CD4-positive, alpha-beta memory T cell (primary cell): ENCODE data around the gene HSD17B8. TPM values are rescaled to one million over a fixed set of nuclear protein-coding genes. Genes with fewer than 3 reads are reported as not detected.
A peak's percentile ranks its signal among the peaks of the same experiment; 100 is the strongest.

Experiments
- CTCF ChIA-PET: fragments of 350-600 bp; sonication (Branson Sonifier 250); formaldehyde crosslinking; loops from one replicate; lab custom pipeline; 2021; ENCODE audit warnings: inconsistent platforms; ENCODE audit not compliant: partially characterized antibody; lab: Charles Lee
- POLR2A ChIA-PET: fragments of 350-600 bp; sonication (Branson Sonifier 250); formaldehyde crosslinking; loops from one replicate; lab custom pipeline; 2021; ENCODE audit not compliant: partially characterized antibody; lab: Charles Lee
- DNase-seq, 5 donors: peaks; one replicate each; pipeline versions ENCODE4 v3.0.0 to v3.0.0-alpha.2; 2020 to 2022; ENCODE audit warnings: mixed read lengths in 1 of 5
- H3K27ac ChIP-seq: one replicate; pipeline ENCODE4 v1.7.0; 2013; ENCODE audit warnings: low read depth, low read length
- H3K27me3 ChIP-seq: 2 replicates; pipeline ENCODE4 v1.7.0; 2013; ENCODE audit warnings: mild to moderate bottlenecking, low read length, moderate library complexity; ENCODE audit not compliant: insufficient read depth
- H3K36me3 ChIP-seq: 2 replicates; pipeline ENCODE4 v1.7.0; 2013; ENCODE audit warnings: mild to moderate bottlenecking, low read length, moderate library complexity; ENCODE audit not compliant: insufficient read depth
- H3K4me1 ChIP-seq: 2 replicates; pipeline ENCODE4 v1.7.0; 2013; ENCODE audit warnings: mild to moderate bottlenecking, low read length, moderate library complexity; ENCODE audit not compliant: insufficient read depth
- H3K4me3 ChIP-seq, 2 donors: one replicate each; pipeline ENCODE4 v1.7.0; 2013; ENCODE audit warnings: low read length in 2 of 2, mild to moderate bottlenecking in 1 of 2
- H3K9me3 ChIP-seq, 2 donors: one replicate each; pipeline ENCODE4 v1.7.0; 2013; ENCODE audit warnings: low read length in 2 of 2, control low read depth in 1 of 2; ENCODE audit not compliant: control insufficient read depth in 1 of 2
- H3K27ac Mint-ChIP-seq, 7 donors: one replicate each; pipeline ENCODE4 v1.8.0; 2020 to 2021; ENCODE audit warnings: mixed read lengths in 7 of 7, mild to moderate bottlenecking in 6 of 7, inconsistent platforms in 3 of 7, moderate library complexity in 3 of 7
- H3K27me3 Mint-ChIP-seq, 2 donors: one replicate each; pipeline ENCODE4 v1.8.0; 2020 to 2021; ENCODE audit warnings: mixed read lengths in 2 of 2
- H3K36me3 Mint-ChIP-seq, 2 donors: one replicate each; pipeline ENCODE4 v1.8.0; 2020 to 2021; ENCODE audit warnings: mixed read lengths in 2 of 2, inconsistent platforms in 1 of 2, mild to moderate bottlenecking in 1 of 2
- H3K4me1 Mint-ChIP-seq, 4 donors: one replicate each; pipeline ENCODE4 v1.8.0; 2020 to 2021; ENCODE audit warnings: mixed read lengths in 4 of 4, mild to moderate bottlenecking in 1 of 4
- H3K4me3 Mint-ChIP-seq, 8 donors: one replicate each; pipeline ENCODE4 v1.8.0; 2020 to 2021; ENCODE audit warnings: mixed read lengths in 8 of 8, mild to moderate bottlenecking in 7 of 8, moderate library complexity in 6 of 8, inconsistent platforms in 3 of 8
- H3K9me3 Mint-ChIP-seq, 8 donors: one replicate each; pipeline ENCODE4 v1.8.0; 2020 to 2021; ENCODE audit warnings: mixed read lengths in 8 of 8, mild to moderate bottlenecking in 5 of 8, inconsistent platforms in 3 of 8, moderate library complexity in 1 of 8
- intact Hi-C: fragments of 100-400 bp; cut with micrococcal nuclease; formaldehyde crosslinking; loops from one replicate; pipeline ENCODE4 v1.15.1; 2023
- polyA plus RNA-seq, 2 donors: library from polyadenylated mRNA; unstranded; fragments of 300-500 nt; fragmentation: Illumina TruSeq; gene quantifications; one replicate each; pipeline ENCODE4 v1.2.3, GENCODE V29; 2021
- total RNA-seq, 2 experiments: library from RNA; stranded (reverse); gene quantifications; one replicate each; pipeline ENCODE4 v1.2.3, GENCODE V29; 2021

The HSD17B8 gene
- total and polyA plus RNA-seq, 4 experiments from 2014 or later = 20.2 to 77.3 (median 39.9) TPM

DNA sequence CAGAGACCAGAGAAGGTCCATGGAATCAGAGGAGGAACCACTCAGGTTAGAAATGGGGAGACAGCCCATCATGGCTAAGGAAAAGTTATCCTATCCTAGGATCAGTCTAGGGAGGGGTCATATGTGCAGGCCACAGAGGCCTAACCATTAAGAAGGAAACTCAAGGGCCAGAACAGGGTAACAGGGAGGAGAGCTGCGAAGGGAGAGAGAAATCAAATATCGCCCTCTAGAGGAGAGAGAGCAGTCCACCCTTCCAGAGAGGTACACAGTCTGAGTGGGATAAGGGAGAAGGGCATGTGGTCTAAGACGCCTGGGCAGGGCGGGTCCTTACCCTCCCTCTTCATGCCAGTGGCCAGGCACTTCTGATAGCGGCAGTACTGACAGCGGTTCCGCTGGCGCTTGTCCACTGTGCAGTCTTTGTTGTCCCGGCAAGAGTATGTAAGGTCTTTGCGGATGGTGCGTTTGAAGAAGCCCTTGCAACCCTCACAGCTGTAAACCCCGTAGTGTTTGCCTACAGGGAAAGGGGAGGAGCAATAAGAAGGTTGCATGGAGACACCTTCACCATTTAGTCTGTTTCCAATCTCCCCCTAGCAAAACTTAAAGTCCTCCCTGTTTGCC, 6.9 kb upstream of the HSD17B8 start:
- H3K4me3 ChIP-seq = no peak overlapping the region
- ChIA-PET POLR2A (interaction anchor here (1.0 to 4.2 kb wide), 7 partner anchors 11 to 225 kb away, joined by 3 to 44 read pairs (median 6); partner anchors contain the start of genes RING1, RPS18 and VPS52), CTCF (interaction anchor here (0.6 to 4.6 kb wide), 16 partner anchors 11 to 221 kb away, joined by 3 to 55 read pairs (median 4); partner anchors contain the start of genes CUTA, PFDN6, RING1 and WDR46)
- Mint-ChIP-seq H3K27ac (peak overlapping the region; percentile 26 to 85 (median 76)), H3K9me3 (peaks cover 0 to 2% (median 0%) of the 10 kb centered on the region in 8 donors), H3K36me3 (peaks cover 49 to 66% of the 10 kb centered on the region in 2 donors), H3K27me3 (peaks cover 0 to 2% of the 10 kb centered on the region in 2 donors), H3K4me3 (peak overlapping the region; percentile 40 to 79 (median 72)), H3K4me1 (peaks cover 32 to 65% (median 46%) of the 10 kb centered on the region in 4 donors)
- H3K27ac ChIP-seq = no peak overlapping the region
- peaks cover 43% of the 10 kb centered on the region for H3K36me3 ChIP-seq
- H3K9me3 ChIP-seq = no peaks in the 10 kb centered on the region
- H3K4me1 ChIP-seq = peaks cover 54% of the 10 kb centered on the region
- intact Hi-C loops = loop anchor here (1.0 to 2.0 kb wide), 2 partner anchors 15 to 36 kb away; no protein-coding TSS in a partner anchor
- no peaks in the 10 kb centered on the region for H3K27me3 ChIP-seq
- peak; percentile 55 to 62 (median 59) for DNase-seq

GRCh38 chr6:33198159-33198852, 6.1 kb upstream of the HSD17B8 start:
- intact Hi-C loops = no loop called here
- H3K4me3 ChIP-seq = no peak overlapping the region
- peaks cover 48% of the 10 kb centered on the region for H3K4me1 ChIP-seq
- Mint-ChIP-seq H3K9me3 (peaks cover 0 to 2% (median 0%) of the 10 kb centered on the region in 8 donors), H3K4me3 (peak overlapping the region; percentile 78 to 99 (median 84)), H3K27ac (peak overlapping the region; percentile 68 to 96 (median 87)), H3K4me1 (peaks cover 32 to 68% (median 48%) of the 10 kb centered on the region in 4 donors), H3K27me3 (no peaks in the 10 kb centered on the region), H3K36me3 (peaks cover 57 to 72% of the 10 kb centered on the region in 2 donors)
- CTCF ChIA-PET = interaction anchor here (0.7 to 4.6 kb wide), 9 partner anchors 10 to 183 kb away, joined by 3 to 55 read pairs (median 5); partner anchors contain the start of genes PFDN6, RING1 and WDR46
- H3K9me3 ChIP-seq = no peaks in the 10 kb centered on the region
- peaks cover 46% of the 10 kb centered on the region for H3K36me3 ChIP-seq
- POLR2A ChIA-PET = interaction anchor here (1.2 to 4.2 kb wide), 8 partner anchors 11 to 226 kb away, joined by 3 to 44 read pairs (median 7); partner anchors contain the start of genes RGL2, RING1, RPS18 and VPS52
- no peak overlapping the region for H3K27ac ChIP-seq
- H3K27me3 ChIP-seq = no peaks in the 10 kb centered on the region
- peak in 1 of 5 donors; percentile 35 for DNase-seq

- intact Hi-C loops = no loop called here
- peak overlapping the region; percentile 81 to 99 (median 98) for H3K4me3 Mint-ChIP-seq
- peaks cover 36 to 68% (median 53%) of the 10 kb centered on the region in 4 donors for H3K4me1 Mint-ChIP-seq
- H3K36me3 Mint-ChIP-seq = peaks cover 53 to 70% of the 10 kb centered on the region in 2 donors
- peaks cover 50% of the 10 kb centered on the region for H3K4me1 ChIP-seq
- H3K36me3 ChIP-seq = peaks cover 46% of the 10 kb centered on the region
- H3K27ac Mint-ChIP-seq = peak overlapping the region; percentile 89 to 96 (median 93)
- H3K27me3 Mint-ChIP-seq = no peaks in the 10 kb centered on the region
- H3K9me3 ChIP-seq = no peaks in the 10 kb centered on the region
- ChIA-PET POLR2A (interaction anchor here (1.0 to 3.8 kb wide), 9 partner anchors 9 to 231 kb away, joined by 3 to 44 read pairs (median 5); partner anchors contain the start of genes RGL2, RING1, RPS18 and VPS52), CTCF (interaction anchor here (0.7 to 4.6 kb wide), 6 partner anchors 9 to 182 kb away, joined by 3 to 55 read pairs (median 7); partner anchors contain the start of gene RING1)
- DNase-seq = peak in 1 of 5 donors; percentile 18
- H3K27me3 ChIP-seq = no peaks in the 10 kb centered on the region
- H3K27ac ChIP-seq = peak overlapping the region; percentile 88
- peak overlapping the region in 1 of 2 donors; percentile 99 for H3K4me3 ChIP-seq
- peaks cover 0 to 2% (median 0%) of the 10 kb centered on the region in 8 donors for H3K9me3 Mint-ChIP-seq
These were observed 5.5 kb upstream of the HSD17B8 start for GRCh38 chr6:33198853-33199436.

- H3K27me3 Mint-ChIP-seq = no peaks in the 10 kb centered on the region
- H3K4me1 ChIP-seq = peaks cover 55% of the 10 kb centered on the region
- no peaks in the 10 kb centered on the region for H3K27me3 ChIP-seq
- H3K27ac ChIP-seq = peak overlapping the region; percentile 88
- ChIA-PET POLR2A (interaction anchor here (0.6 to 3.8 kb wide), 16 partner anchors 9 to 512 kb away, joined by 3 to 44 read pairs (median 4); partner anchors contain the start of genes B3GALT4, ITPR3, PFDN6 and RGL2), CTCF (interaction anchor here (0.8 to 4.6 kb wide), 4 partner anchors 9 to 49 kb away, joined by 4 to 55 read pairs (median 14); partner anchors contain the start of gene RING1)
- no peaks in the 10 kb centered on the region for H3K9me3 ChIP-seq
- peaks cover 39 to 75% (median 58%) of the 10 kb centered on the region in 4 donors for H3K4me1 Mint-ChIP-seq
- H3K36me3 Mint-ChIP-seq = peaks cover 47 to 67% of the 10 kb centered on the region in 2 donors
- H3K4me3 ChIP-seq = peak overlapping the region; percentile 25 to 99
- peaks cover 0 to 2% (median 0%) of the 10 kb centered on the region in 8 donors for H3K9me3 Mint-ChIP-seq
- H3K27ac Mint-ChIP-seq = peak overlapping the region; percentile 79 to 96 (median 90)
- DNase-seq = peak in 2 of 5 donors; percentile 69 to 79
- intact Hi-C loops = loop anchor here (1.0 to 10.0 kb wide), 15 partner anchors 9 to 1535 kb away; partner anchors contain the start of genes BRD2, C6orf47, CSNK2B and CUTA
- H3K4me3 Mint-ChIP-seq = peak overlapping the region; percentile 81 to 99 (median 98)
- peaks cover 38% of the 10 kb centered on the region for H3K36me3 ChIP-seq
These were observed 4.7 kb upstream of the HSD17B8 start for GRCh38 chr6:33199687-33200218.

DNA sequence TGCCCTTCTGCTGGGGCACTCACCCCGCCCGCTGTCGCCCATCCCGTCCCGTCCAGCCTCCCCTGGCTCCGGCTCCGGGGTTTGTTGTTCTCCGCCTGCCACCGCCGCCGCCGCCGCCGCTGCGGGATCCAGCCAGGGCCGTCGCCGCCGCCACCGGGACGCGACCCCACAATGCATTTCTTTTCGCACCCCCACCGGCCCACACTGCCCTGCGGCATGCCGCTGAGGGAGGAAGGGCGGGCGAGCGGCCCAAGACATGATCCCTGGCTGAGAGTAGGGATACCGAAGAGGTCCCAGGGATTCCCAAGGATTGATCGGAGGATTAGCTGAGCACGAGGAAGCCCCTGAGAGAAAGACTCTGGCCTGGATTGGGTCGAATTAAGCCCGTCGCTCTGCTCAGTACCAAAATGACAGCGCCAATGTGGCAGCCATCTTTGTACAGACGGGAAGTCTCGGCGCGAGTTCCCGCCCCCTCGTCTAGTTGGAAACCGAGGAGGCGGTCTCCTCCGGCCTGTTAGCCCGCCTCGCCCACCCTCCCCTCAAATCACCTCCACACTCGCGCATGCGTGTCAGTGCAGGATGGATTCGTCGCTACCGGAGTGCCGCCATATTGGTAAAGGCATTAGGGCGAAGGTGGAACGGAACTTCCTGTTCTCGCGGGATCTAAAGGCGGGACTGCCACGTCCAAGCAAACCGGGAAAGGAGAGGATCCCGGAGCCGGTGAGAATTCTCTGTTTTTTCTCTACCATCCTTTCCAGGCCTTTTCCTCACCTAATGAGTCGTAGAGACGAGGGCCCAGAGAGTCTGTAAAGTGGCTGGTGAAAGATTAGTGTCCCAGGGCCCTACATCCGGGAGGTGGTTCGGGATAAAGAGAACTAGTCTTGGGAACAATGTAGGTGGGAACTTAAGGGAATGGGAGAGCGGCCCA, 4.0 kb upstream of the HSD17B8 start, which contains the start of the genes RXRB and SLC39A7:
Gene RXRB, minus strand, starts transcription at position 447 of the 928 bp plus-strand sequence. Its CDS starts 189 bp downstream, at position 258.
Gene SLC39A7, plus strand, starts transcription at position 649 of the 928 bp plus-strand sequence. CDS start 379 bp downstream, outside the sequence.
- peaks cover 39 to 65% of the 10 kb centered on the region in 2 donors for H3K36me3 Mint-ChIP-seq
- intact Hi-C loops = loop anchor here (1.0 to 10.0 kb wide), 15 partner anchors 8 to 1536 kb away; partner anchors contain the start of genes BRD2, C6orf47, CSNK2B and CUTA
- peaks cover 45 to 82% (median 64%) of the 10 kb centered on the region in 4 donors for H3K4me1 Mint-ChIP-seq

More for the DNA sequence above, 4.0 kb upstream of the HSD17B8 start, which contains the start of the genes RXRB and SLC39A7:
- H3K27me3 Mint-ChIP-seq = no peaks in the 10 kb centered on the region
- peak; percentile 95 to 99 (median 98) for DNase-seq
- Histone ChIP-seq H3K4me3 (peak within 1 kb of the TSS; percentile 99), H3K36me3 (peaks cover 31% of the 10 kb centered on the region), H3K9me3 (no peaks in the 10 kb centered on the region), H3K27me3 (no peaks in the 10 kb centered on the region), H3K27ac (peak within 1 kb of the TSS; percentile 88), H3K4me1 (peaks cover 62% of the 10 kb centered on the region)
- CTCF ChIA-PET = interaction anchor here (1.4 to 4.6 kb wide), 3 partner anchors 8 to 49 kb away, joined by 4 to 55 read pairs (median 25); partner anchors contain the start of gene RING1
- peak within 1 kb of the TSS; percentile 98 to 100 (median 99) for H3K4me3 Mint-ChIP-seq
- peak within 1 kb of the TSS; percentile 96 to 99 (median 98) for H3K27ac Mint-ChIP-seq
- POLR2A ChIA-PET = interaction anchor here (0.6 to 3.8 kb wide), 15 partner anchors 8 to 421 kb away, joined by 3 to 44 read pairs (median 4); partner anchors contain the start of genes B3GALT4, ITPR3, PFDN6 and RGL2
- peaks cover 0 to 2% (median 0%) of the 10 kb centered on the region in 8 donors for H3K9me3 Mint-ChIP-seq
